Right ventricle myocardium inferior (tissue), 1 donor: ENCODE measurements around the gene SLC13A4. TPM values are rescaled to one million over a fixed set of nuclear protein-coding genes. Genes with fewer than 3 reads are reported as not detected.
"Not testable (repeated sequence)": the region's sequence is repeated elsewhere in the genome, so short reads cannot be mapped to it uniquely, and the experiment has no call there.

ENCODE experiments used
- ATAC-seq: fragments of 200-7000 bp; cut with Tn5 transposase; one replicate; pipeline ENCODE4 v1.9.1; 2020; ENCODE audit warnings: mild to moderate bottlenecking, moderate library complexity
- DNase-seq: peaks from one replicate; pipeline ENCODE4 v3.0.0; 2021; ENCODE audit errors: missing footprints
- intact Hi-C: fragments of 100-400 bp; cut with DNase I; formaldehyde crosslinking; loops from one replicate; pipeline ENCODE4 v1.11.0; 2022
- total RNA-seq: library from RNA; stranded (reverse); fragmentation: NEBNext Ultra II Directional; extraction: Animal tissue kit (Norgen Biotek cat#: 25700); gene quantifications from one replicate; pipeline ENCODE4 v1.2.1, GENCODE V29; 2021
- donor health status: DM: no; HTN: yes; CAD: no; lungs with severe emphysema.

SLC13A4 gene
- total RNA-seq, 1 donor from 2014 or later, result not detected

- intact Hi-C loops, result no loop called here
- no peak for DNase-seq
Observed at GRCh38 chr7:135678612-135679575, 49.1 kb downstream of the SLC13A4 start.

GRCh38 chr7:135673360-135673706 is 54.7 kb downstream of the SLC13A4 start:
- ATAC-seq (no peak), DNase-seq (no peak)
- intact Hi-C loops, result loop anchor here (5.0 kb wide), 2 partner anchors 39 to 84 kb away; no protein-coding TSS in a partner anchor

More at GRCh38 chr7:135678612-135679575, 49.1 kb downstream of the SLC13A4 start:
- ATAC-seq, result peak; percentile 58

- no peak for DNase-seq
Observed at GRCh38 chr7:135672560-135673359, 55.2 kb downstream of the SLC13A4 start.

GRCh38 chr7:135670179-135670578 is 57.8 kb downstream of the SLC13A4 start:
- DNase-seq (no peak), ATAC-seq (peak; percentile 14)
- intact Hi-C loops, result loop anchor here (5.0 kb wide), 2 partner anchors 42 to 87 kb away; no protein-coding TSS in a partner anchor

More at GRCh38 chr7:135672560-135673359, 55.2 kb downstream of the SLC13A4 start:
- intact Hi-C loops, result loop anchor here (5.0 kb wide), 2 partner anchors 40 to 85 kb away; no protein-coding TSS in a partner anchor
- ATAC-seq, result peak; percentile 63

- no peak for DNase-seq
- ATAC-seq, result no peak
- intact Hi-C loops, result loop anchor here (5.0 to 10.0 kb wide), 3 partner anchors 43 to 345 kb away; no protein-coding TSS in a partner anchor
Observed at GRCh38 chr7:135669774-135670173, 58.2 kb downstream of the SLC13A4 start.

- not testable (repeated sequence) for DNase-seq, ATAC-seq
- intact Hi-C loops, result loop anchor here (10.0 kb wide), 1 partner anchor 346 kb away; no protein-coding TSS in a partner anchor
Observed at GRCh38 chr7:135668852-135669395, 59.1 kb downstream of the SLC13A4 start.

- intact Hi-C loops, result loop anchor here (10.0 kb wide), 1 partner anchor 347 kb away; no protein-coding TSS in a partner anchor
- not testable (repeated sequence) for DNase-seq, ATAC-seq
Observed at GRCh38 chr7:135667626-135668025, 60.4 kb downstream of the SLC13A4 start.

GRCh38 chr7:135666846-135667245 is 61.1 kb downstream of the SLC13A4 start:
- ATAC-seq (no peak), DNase-seq (no peak)
- intact Hi-C loops, result loop anchor here (10.0 kb wide), 1 partner anchor 348 kb away; no protein-coding TSS in a partner anchor

GRCh38 chr7:135666156-135666555 is 61.8 kb downstream of the SLC13A4 start:
- intact Hi-C loops, result loop anchor here (10.0 kb wide), 1 partner anchor 349 kb away; no protein-coding TSS in a partner anchor
- ATAC-seq, result no peak
- no peak for DNase-seq

- DNase-seq (no peak), ATAC-seq (no peak)
- intact Hi-C loops, result loop anchor here (10.0 kb wide), 1 partner anchor 350 kb away; no protein-coding TSS in a partner anchor
Observed at GRCh38 chr7:135665042-135665441, 62.9 kb downstream of the SLC13A4 start.

GRCh38 chr7:135664046-135664589 is 63.9 kb downstream of the SLC13A4 start:
- intact Hi-C loops, result loop anchor here (10.0 kb wide), 1 partner anchor 351 kb away; no protein-coding TSS in a partner anchor

GRCh38 chr7:135662373-135663114 is 65.4 kb downstream of the SLC13A4 start, which contains the start of gene STMP1:
TSS of gene STMP1 (plus strand) at chr7:135662514.
- ATAC-seq (peak; percentile 98), DNase-seq (peak; percentile 98)
- intact Hi-C loops, result loop anchor here (2.0 to 10.0 kb wide), 2 partner anchors 134 to 352 kb away; no protein-coding TSS in a partner anchor

More at GRCh38 chr7:135664046-135664589, 63.9 kb downstream of the SLC13A4 start:
- DNase-seq (no peak), ATAC-seq (no peak)

- ATAC-seq, result no peak
- DNase-seq, result no peak
- intact Hi-C loops, result loop anchor here (2.0 to 10.0 kb wide), 2 partner anchors 135 to 353 kb away; no protein-coding TSS in a partner anchor
Observed at GRCh38 chr7:135662123-135662372, 65.9 kb downstream of the SLC13A4 start.

GRCh38 chr7:135661311-135662122 is 66.5 kb downstream of the SLC13A4 start:
- intact Hi-C loops, result loop anchor here (2.0 to 10.0 kb wide), 2 partner anchors 135 to 353 kb away; no protein-coding TSS in a partner anchor
- ATAC-seq, result no peak
- no peak for DNase-seq

- ATAC-seq, result no peak
- DNase-seq, result no peak
- intact Hi-C loops, result no loop called here
Observed at GRCh38 chr7:135659159-135659846, 68.7 kb downstream of the SLC13A4 start.

- intact Hi-C loops, result no loop called here
- no peak for ATAC-seq
- no peak for DNase-seq
Observed at GRCh38 chr7:135658564-135658963, 69.4 kb downstream of the SLC13A4 start.
